ENCODE measurements around the gene ALDH3A2. TPM values are rescaled to one million over a fixed set of nuclear protein-coding genes. Genes with fewer than 3 reads are reported as not detected.

ALDH3A2 gene
- total RNA-seq = 73.4 TPM

GRCh38 chr17:19648475-19649273, at the start of gene ALDH3A2:
Gene ALDH3A2, plus strand, starts transcription at chr17:19648751. Its CDS starts 221 bp downstream, at chr17:19648972.

GRCh38 chr17:19716108-19717030, 67.8 kb downstream of the ALDH3A2 start, which contains the start of gene SLC47A2:
Gene SLC47A2, minus strand, starts transcription at chr17:19716584. Its CDS starts 29 bp downstream, at chr17:19716555.

Small RNA genes lying within 50 kb of the gene (small RNA-seq; reads per million reads assigned to genes)
- gene NMTRQ-TTG12-1 (not detected), gene RF00322 (not detected)

Other genes starting within 250 kb of the ALDH3A2 start
- 17.3 TPM for gene RNF112, start 237.5 kb upstream of the ALDH3A2 start, total RNA-seq
- gene SLC47A1, start 114.9 kb upstream of the ALDH3A2 start, total RNA-seq = 0.92 TPM
- gene SLC47A2, start 67.8 kb downstream of the ALDH3A2 start, total RNA-seq = 6.2 TPM
- gene ALDH3A1, start 99.5 kb downstream of the ALDH3A2 start, total RNA-seq = 0.46 TPM
- gene ULK2, start 219.2 kb downstream of the ALDH3A2 start, total RNA-seq = 154 TPM